GM13977 (cell line): Measurements from ENCODE around the gene USP44.

Experiments used
- DNase-seq: peaks from one replicate; pipeline ENCODE4 v3.0.0; 2012; ENCODE audit warnings: low spot score
- in situ Hi-C: fragments of 300-500 bp; cut with MboI; formaldehyde crosslinking; loops from one replicate; pipeline ENCODE4 v1.12.0; 2022; ENCODE audit warnings: low sequenced_read_pairs, low pct_unique_long_range_greater_than_20kb, mixed read lengths, inconsistent platforms; ENCODE audit not compliant: unreplicated experiment
- TF ChIP-seq, protein P1 (sequence below): IDR thresholded peaks from 2 replicates; pipeline ENCODE4 v1.5.1; 2012; ENCODE audit warnings: mild to moderate bottlenecking, control low read depth; ENCODE audit not compliant: insufficient read depth; ENCODE audit errors: extremely low read depth, missing control alignments

The USP44 gene

DNA sequence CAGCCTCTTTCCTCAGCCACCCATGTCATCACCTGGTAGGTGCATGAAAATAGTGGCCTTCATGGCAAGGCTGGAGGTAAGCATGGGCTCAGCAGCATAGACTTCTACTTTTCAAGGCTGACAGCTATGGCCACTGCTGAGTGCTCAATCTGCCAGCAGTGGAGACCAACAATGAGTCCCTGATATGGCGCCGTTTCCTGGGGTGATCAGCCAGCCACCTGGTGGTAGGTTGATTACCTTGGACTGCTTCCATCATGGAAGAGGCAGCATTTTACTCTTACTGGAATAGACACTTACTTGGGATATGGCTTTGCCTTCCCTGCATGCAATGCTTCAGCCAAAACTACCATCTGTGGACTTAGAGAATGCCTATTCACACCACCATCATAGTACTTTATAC, 39.5 kb upstream of the USP44 start:
- in situ Hi-C loops = no loop called here
- TF ChIP-seq, protein P1, sequence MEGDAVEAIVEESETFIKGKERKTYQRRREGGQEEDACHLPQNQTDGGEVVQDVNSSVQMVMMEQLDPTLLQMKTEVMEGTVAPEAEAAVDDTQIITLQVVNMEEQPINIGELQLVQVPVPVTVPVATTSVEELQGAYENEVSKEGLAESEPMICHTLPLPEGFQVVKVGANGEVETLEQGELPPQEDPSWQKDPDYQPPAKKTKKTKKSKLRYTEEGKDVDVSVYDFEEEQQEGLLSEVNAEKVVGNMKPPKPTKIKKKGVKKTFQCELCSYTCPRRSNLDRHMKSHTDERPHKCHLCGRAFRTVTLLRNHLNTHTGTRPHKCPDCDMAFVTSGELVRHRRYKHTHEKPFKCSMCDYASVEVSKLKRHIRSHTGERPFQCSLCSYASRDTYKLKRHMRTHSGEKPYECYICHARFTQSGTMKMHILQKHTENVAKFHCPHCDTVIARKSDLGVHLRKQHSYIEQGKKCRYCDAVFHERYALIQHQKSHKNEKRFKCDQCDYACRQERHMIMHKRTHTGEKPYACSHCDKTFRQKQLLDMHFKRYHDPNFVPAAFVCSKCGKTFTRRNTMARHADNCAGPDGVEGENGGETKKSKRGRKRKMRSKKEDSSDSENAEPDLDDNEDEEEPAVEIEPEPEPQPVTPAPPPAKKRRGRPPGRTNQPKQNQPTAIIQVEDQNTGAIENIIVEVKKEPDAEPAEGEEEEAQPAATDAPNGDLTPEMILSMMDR = no peak
- DNase-seq = no peak

DNA sequence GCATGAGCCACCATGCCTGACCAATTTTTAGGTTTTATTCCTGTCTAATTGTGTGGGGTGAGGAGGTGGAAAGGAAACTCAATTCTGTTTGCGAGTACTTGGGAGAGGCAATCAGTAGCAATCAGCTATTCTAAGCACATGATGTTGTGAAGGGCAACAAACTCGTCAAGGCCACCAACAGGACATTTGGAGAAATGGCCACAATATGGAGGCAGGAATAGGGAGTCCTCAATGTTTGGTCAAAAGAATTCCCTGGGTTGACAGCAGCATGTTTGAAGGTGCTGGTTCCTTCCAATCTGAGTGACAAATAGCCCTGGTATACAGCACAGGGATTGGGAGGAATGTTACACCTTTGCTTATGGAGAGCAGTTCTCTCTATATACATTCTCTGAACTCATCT, 32.7 kb upstream of the USP44 start:
- no peak for DNase-seq
- in situ Hi-C loops = no loop called here
- TF ChIP-seq, protein P1 = no peak

DNA sequence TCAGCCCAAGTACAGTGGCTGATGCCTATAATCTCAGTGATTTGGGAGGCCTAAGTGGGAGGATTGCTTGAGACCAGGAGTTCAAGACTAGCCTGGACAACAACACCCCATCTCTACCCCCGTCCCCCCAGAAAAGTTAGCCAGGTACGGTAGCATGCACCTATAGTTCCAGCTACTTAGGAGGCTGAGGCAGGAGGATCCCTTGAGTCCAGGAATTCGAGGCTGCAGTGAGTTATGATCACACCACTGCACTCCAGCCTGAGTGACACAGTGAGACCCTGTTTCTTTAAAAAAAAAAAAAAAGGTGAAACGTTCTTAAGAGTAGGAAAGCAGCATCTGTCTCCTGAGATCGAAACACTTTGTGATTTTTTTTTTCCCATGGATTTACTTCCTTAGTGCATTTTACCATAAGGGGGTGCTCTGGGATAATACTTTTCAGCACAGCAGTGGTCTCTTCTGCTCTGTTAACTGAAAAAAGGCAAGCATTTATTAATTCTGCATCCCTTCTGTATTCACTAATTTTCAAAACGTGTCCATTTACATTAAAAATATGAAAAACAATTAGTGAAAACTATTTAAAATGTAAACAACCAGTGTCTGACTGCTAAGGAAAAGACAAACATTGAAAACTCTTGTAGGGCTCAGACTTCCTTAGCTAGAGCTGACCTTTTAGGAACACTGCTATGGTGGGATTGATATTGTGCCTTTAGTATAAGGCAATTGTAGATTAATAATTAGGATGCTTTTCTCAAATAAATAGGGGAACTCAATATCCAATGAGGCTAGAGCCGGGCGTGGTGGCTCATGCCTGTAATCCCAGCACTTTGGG, 31.2 kb upstream of the USP44 start:
- TF ChIP-seq, protein P1 = no peak
- DNase-seq = no peak
- in situ Hi-C loops = no loop called here

DNA sequence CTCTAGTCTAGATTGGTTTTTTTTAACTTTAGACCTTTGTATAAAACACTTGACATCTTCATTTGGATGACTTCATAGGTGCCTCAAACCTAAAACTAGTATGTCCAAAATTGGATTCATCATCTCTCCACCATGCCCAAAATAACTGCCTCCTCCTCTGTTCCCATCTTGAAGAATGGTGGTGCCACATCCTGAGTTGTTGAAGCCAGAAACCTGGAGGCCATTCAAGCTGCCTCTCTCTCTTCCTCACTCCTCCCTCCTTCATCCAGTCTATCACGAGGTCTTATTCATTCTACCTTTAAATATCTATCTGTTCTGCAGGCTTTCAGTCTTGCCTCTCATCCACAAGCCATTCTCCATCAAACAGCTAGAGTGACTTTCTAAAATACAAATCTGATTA, 26.5 kb upstream of the USP44 start:
- in situ Hi-C loops = no loop called here
- no peak for DNase-seq
- TF ChIP-seq, protein P1 = no peak

DNA sequence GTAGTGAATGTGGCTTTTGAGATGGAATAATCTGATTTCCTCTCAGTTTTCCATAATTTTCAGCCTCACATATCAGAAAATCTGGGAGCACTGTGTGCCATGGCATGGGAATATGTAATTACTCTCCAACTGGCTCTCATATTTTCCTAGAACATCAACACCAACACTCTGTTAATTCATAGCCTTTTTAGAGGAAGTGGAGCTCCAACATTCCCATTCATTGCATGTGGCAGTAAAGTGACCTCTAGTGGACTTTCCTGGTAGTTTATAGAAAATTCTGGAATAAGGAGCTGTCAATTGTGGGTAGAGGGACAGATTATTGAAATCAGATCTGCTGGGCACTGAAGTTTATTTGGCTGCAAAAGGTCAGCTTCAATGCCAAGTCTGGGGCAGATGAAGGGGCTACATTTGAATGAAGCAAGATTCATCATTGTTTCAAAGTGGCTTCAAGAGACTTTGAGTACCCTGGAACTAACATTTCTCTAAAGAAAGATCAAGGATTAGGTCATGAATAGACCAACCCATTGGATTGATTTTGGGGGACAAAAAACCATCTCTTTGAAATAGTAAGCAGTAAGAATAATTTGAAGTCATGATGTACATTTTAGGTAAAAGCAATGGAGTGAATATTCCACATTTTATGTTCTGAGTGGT, 23.6 kb upstream of the USP44 start:
- TF ChIP-seq, protein P1 = peak; percentile 36
- in situ Hi-C loops = no loop called here
- no peak for DNase-seq

DNA sequence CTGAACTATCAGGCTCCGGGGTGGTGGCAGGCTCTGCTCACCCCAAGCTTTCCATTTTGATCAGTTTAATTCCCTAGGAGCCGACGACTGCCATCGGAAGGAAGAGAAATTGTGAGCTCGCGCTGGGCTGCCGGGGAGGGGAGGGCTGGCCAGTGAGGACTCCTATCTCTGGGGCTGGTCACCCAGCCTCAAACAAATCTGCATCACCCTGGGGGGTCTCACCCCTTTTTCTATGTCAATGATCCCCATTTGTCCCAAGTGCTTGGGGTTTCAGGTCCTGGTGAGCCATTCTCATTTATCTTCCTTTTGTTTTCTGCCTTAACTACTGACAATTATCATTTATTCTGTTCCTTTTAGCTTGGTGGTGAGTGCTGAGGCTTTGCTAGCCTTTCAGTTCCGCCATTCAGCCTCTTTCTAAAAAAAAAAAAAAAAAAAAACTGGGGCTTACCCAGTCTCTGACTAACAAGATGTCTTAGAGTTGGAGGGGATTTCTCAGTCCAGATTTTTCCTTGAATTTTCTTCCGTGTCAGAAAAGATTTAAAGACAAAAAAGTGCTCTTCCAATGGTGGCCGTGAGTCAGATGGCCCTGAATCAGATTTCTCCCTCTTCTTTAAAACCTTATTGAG, 22.8 kb upstream of the USP44 start:
- in situ Hi-C loops = no loop called here
- DNase-seq = peak; percentile 38
- TF ChIP-seq, protein P1 = no peak
